Uterus (tissue), 4 donors: Measurements from ENCODE around the gene NOP9. TPM values are rescaled to one million over a fixed set of nuclear protein-coding genes. Genes with fewer than 3 reads are reported as not detected.
A peak's percentile ranks its signal among the peaks of the same experiment; 100 is the strongest.

ENCODE experiments used
- DNase-seq, 2 donors: peaks; one replicate each; pipeline ENCODE4 v3.0.0-alpha.2; 2019 to 2020
- H3K27ac ChIP-seq, 2 donors: fragments of 200-600 bp; sonication (generic); 1 replicate in 1 of 2; 2 replicates in 1 of 2; pipeline ENCODE4 v1.5.1; 2016 to 2018
- H3K27me3 ChIP-seq, 2 donors: fragments of 200-600 bp; sonication (generic); one replicate each; pipeline ENCODE4 v1.5.1; 2018 to 2019; ENCODE audit warnings: control low read depth in 1 of 2
- H3K36me3 ChIP-seq, 2 donors: fragments of 200-600 bp; sonication (generic); one replicate each; pipeline ENCODE4 v1.5.1; 2019; ENCODE audit warnings: control low read depth in 1 of 2
- H3K4me1 ChIP-seq, 2 donors: fragments of 200-600 bp; sonication (generic); one replicate each; pipeline ENCODE4 v1.5.1; 2018 to 2019; ENCODE audit warnings: control low read depth in 1 of 2
- H3K4me3 ChIP-seq, 2 donors: fragments of 200-600 bp; sonication (generic); 1 replicate in 1 of 2; 2 replicates in 1 of 2; pipeline ENCODE4 v1.5.1; 2018 to 2019; ENCODE audit warnings: mild to moderate bottlenecking in 1 of 2
- H3K9me3 ChIP-seq, 2 donors: fragments of 200-600 bp; sonication (generic); one replicate each; pipeline ENCODE4 v1.5.1; 2019; ENCODE audit warnings: control low read depth in 1 of 2
- CTCF ChIP-seq, 4 experiments: fragments of 200-600 bp in 2 of 4; fragments of 450-650 bp in 2 of 4; sonication (generic) in 2 of 4; IDR thresholded peaks; one replicate each; pipeline ENCODE4 v1.5.1; 2016 to 2019; ENCODE audit warnings: antibody characterized with exemption in 4 of 4, mild to moderate bottlenecking in 2 of 4, moderate library complexity in 1 of 4
- POLR2A ChIP-seq, 2 donors: fragments of 450-650 bp; IDR thresholded peaks; one replicate each; pipeline ENCODE4 v1.6.1; 2016; ENCODE audit warnings: antibody characterized with exemption in 2 of 2, mild to moderate bottlenecking in 1 of 2, moderate library complexity in 1 of 2
- intact Hi-C: fragments of 100-400 bp; cut with DNase I; formaldehyde crosslinking; loops from one replicate; pipeline ENCODE4 v1.15.1; 2023; ENCODE audit warnings: low total_unique reads
- total RNA-seq, 4 donors: library from RNA; depleted of rRNA in 3 of 4; stranded (reverse); fragments of >200 nt in 3 of 4; gene quantifications; one replicate each; pipeline versions ENCODE4 v1.1.0 to v1.2.4, GENCODE V29; 2014 to 2023
- donor health status: DM: yes; HTN: yes; CAD: no.

Gene NOP9
- total RNA-seq, 4 donors from 2014 or later, result 5.0 to 23.5 (median 22.5) TPM

GRCh38 chr14:24308342-24309124, 8.9 kb downstream of the NOP9 start:
- Histone ChIP-seq H3K9me3 (no peaks in the 10 kb centered on the region), H3K27ac (no peak overlapping the region), H3K36me3 (no peaks in the 10 kb centered on the region), H3K4me3 (no peak overlapping the region), H3K27me3 (no peaks in the 10 kb centered on the region), H3K4me1 (peaks cover 5 to 11% of the 10 kb centered on the region in 2 donors)
- no peak for TF ChIP-seq POLR2A (IDR thresholded peaks at IDR 0.05)
- no peak for TF ChIP-seq CTCF (IDR thresholded peaks at IDR 0.05)
- intact Hi-C loops, result no loop called here
- no peak for DNase-seq

DNA sequence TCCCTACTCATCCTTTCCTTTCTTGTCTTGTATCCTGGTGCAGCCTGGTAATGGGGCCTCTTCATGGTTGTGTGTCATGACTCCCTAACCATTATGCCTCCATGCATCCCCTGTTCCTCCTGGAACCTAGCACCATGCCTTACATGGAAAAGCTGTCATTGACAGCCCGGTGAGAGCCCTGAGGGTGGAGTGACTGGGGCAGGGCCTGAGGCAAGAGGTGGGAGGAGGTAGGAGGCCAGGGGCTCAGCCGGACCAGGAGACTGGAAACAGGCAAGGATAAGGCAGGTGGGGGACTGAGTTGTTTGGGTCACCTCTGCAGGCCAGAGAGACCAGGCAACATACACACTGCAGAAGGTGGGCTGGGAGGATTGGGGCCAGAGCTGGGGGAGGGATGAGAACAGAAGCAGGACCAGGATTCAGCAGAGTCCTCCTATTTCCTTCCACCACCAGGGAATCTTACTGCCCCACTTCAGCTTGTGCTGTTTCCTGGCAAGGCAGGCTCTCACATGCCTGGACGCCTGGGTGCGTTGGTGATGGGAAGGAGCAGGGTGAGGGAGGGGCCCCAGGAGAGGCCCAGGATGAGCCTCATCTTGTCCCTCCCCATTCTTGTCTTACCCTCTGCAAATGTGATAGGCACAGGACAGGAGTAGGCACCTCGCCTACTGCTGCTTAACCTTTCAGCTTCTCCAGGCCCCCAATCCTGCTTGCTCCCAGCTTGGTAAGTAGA, 10.1 kb downstream of the NOP9 start, which contains the start of gene LTB4R2:
LTB4R2 (plus strand) TSS at position 603 of the 727 bp plus-strand sequence. CDS start 525 bp downstream, outside the sequence.
- H3K4me3 ChIP-seq, result peak within 1 kb of the TSS; percentile 32 to 61
- peaks cover 5 to 11% of the 10 kb centered on the region in 2 donors for H3K4me1 ChIP-seq
- H3K9me3 ChIP-seq, result no peaks in the 10 kb centered on the region
- intact Hi-C loops, result no loop called here
- H3K27ac ChIP-seq, result peak within 1 kb of the TSS; percentile 78 to 80
- TF ChIP-seq CTCF (IDR thresholded peaks at IDR 0.05) (no peak), POLR2A (IDR thresholded peaks at IDR 0.05) (no peak)
- DNase-seq, result no peak
- no peaks in the 10 kb centered on the region for H3K27me3 ChIP-seq
- no peaks in the 10 kb centered on the region for H3K36me3 ChIP-seq

- DNase-seq, result no peak
- Histone ChIP-seq H3K4me1 (peaks cover 5 to 11% of the 10 kb centered on the region in 2 donors), H3K4me3 (peak overlapping the region in 1 of 2 donors; percentile 61), H3K27me3 (no peaks in the 10 kb centered on the region), H3K27ac (peak overlapping the region; percentile 78 to 80), H3K36me3 (no peaks in the 10 kb centered on the region), H3K9me3 (no peaks in the 10 kb centered on the region)
- intact Hi-C loops, result no loop called here
- TF ChIP-seq CTCF (IDR thresholded peaks at IDR 0.05) (no peak), POLR2A (IDR thresholded peaks at IDR 0.05) (no peak)
Measured at GRCh38 chr14:24310265-24310645, 10.6 kb downstream of the NOP9 start.

- TF ChIP-seq POLR2A (IDR thresholded peaks at IDR 0.05) (peak in 1 of 2 donors; percentile 30), CTCF (IDR thresholded peaks at IDR 0.05) (peak in 2 of 4 experiments; percentile 28 to 35)
- H3K36me3 ChIP-seq, result no peaks in the 10 kb centered on the region
- intact Hi-C loops, result no loop called here
- H3K27ac ChIP-seq, result peak within 1 kb of the TSS; percentile 78 to 80
- H3K4me1 ChIP-seq, result peaks cover 5 to 11% of the 10 kb centered on the region in 2 donors
- H3K9me3 ChIP-seq, result no peaks in the 10 kb centered on the region
- H3K27me3 ChIP-seq, result no peaks in the 10 kb centered on the region
- peak in 1 of 2 donors; percentile 73 for DNase-seq
- H3K4me3 ChIP-seq, result peak within 1 kb of the TSS; percentile 32 to 61
Measured at GRCh38 chr14:24310646-24311604, 11.3 kb downstream of the NOP9 start, which contains the start of gene LTB4R. Gene LTB4R, plus strand, starts transcription at chr14:24311502. Its CDS starts 4,150 bp downstream, at chr14:24315652.
